Neural crest cell (in vitro differentiated cells): ENCODE data around the gene EMC9. TPM values are rescaled to one million over a fixed set of nuclear protein-coding genes. Genes with fewer than 3 reads are reported as not detected.

Source experiments
- DNase-seq: peaks from one replicate; pipeline ENCODE4 v3.0.0; 2021; ENCODE audit warnings: low read depth, mixed read lengths, low spot score
- H3K27ac Mint-ChIP-seq: one replicate; pipeline ENCODE4 v1.8.0; 2021; ENCODE audit warnings: mild to moderate bottlenecking, mixed read lengths; ENCODE audit not compliant: unreplicated experiment
- H3K27me3 Mint-ChIP-seq: 2 replicates; pipeline ENCODE4 v1.8.0; 2021; ENCODE audit warnings: low read depth, mild to moderate bottlenecking, mixed read lengths
- H3K36me3 Mint-ChIP-seq: 2 replicates; pipeline ENCODE4 v1.8.0; 2021; ENCODE audit warnings: low read depth, mild to moderate bottlenecking, mixed read lengths
- H3K4me1 Mint-ChIP-seq: 2 replicates; pipeline ENCODE4 v1.8.0; 2021; ENCODE audit warnings: mixed read lengths
- H3K4me3 Mint-ChIP-seq: one replicate; pipeline ENCODE4 v1.8.0; 2021; ENCODE audit warnings: mild to moderate bottlenecking, mixed read lengths
- H3K9me3 Mint-ChIP-seq: 2 replicates; pipeline ENCODE4 v1.8.0; 2021; ENCODE audit warnings: mixed read lengths
- CTCF ChIP-seq: fragments of 200-600 bp; sonication (generic); conservative IDR thresholded peaks from 2 replicates; pipeline ENCODE4 v1.5.0; 2021; ENCODE audit warnings: antibody characterized with exemption, mild to moderate bottlenecking
- total RNA-seq: library from RNA; stranded (reverse); gene quantifications from 2 replicates; pipeline ENCODE4 v1.2.1, GENCODE V29; 2021

Gene EMC9
- total RNA-seq, 1 donor from 2014 or later = 28.3 TPM

- Mint-ChIP-seq H3K9me3 (no peaks in the 10 kb centered on the region), H3K4me3 (no peak overlapping the region), H3K27ac (peak overlapping the region; percentile 43), H3K4me1 (peaks cover 13% of the 10 kb centered on the region), H3K36me3 (peaks cover 10% of the 10 kb centered on the region), H3K27me3 (no peaks in the 10 kb centered on the region)
- no peak for DNase-seq
- no peak for TF ChIP-seq CTCF
These were observed 15.9 kb upstream of the EMC9 start for GRCh38 chr14:24157331-24157730.

- H3K27ac Mint-ChIP-seq = no peak overlapping the region
- peaks cover 11% of the 10 kb centered on the region for H3K4me1 Mint-ChIP-seq
- no peaks in the 10 kb centered on the region for H3K9me3 Mint-ChIP-seq
- no peak for DNase-seq
- H3K27me3 Mint-ChIP-seq = no peaks in the 10 kb centered on the region
- H3K36me3 Mint-ChIP-seq = peaks cover 10% of the 10 kb centered on the region
- H3K4me3 Mint-ChIP-seq = no peak overlapping the region
- TF ChIP-seq CTCF = no peak
These were observed 15.4 kb upstream of the EMC9 start for GRCh38 chr14:24156840-24157239.

- no peak for DNase-seq
- Mint-ChIP-seq H3K27ac (no peak overlapping the region), H3K36me3 (peaks cover 10% of the 10 kb centered on the region), H3K4me1 (no peaks in the 10 kb centered on the region), H3K27me3 (no peaks in the 10 kb centered on the region), H3K9me3 (no peaks in the 10 kb centered on the region), H3K4me3 (no peak overlapping the region)
- no peak for TF ChIP-seq CTCF
These were observed 13.7 kb upstream of the EMC9 start for GRCh38 chr14:24155100-24155499.

- peaks cover 6% of the 10 kb centered on the region for H3K36me3 Mint-ChIP-seq
- DNase-seq = no peak
- peak overlapping the region; percentile 50 for H3K4me3 Mint-ChIP-seq
- H3K27ac Mint-ChIP-seq = no peak overlapping the region
- no peaks in the 10 kb centered on the region for H3K27me3 Mint-ChIP-seq
- TF ChIP-seq CTCF = no peak
- peaks cover 13% of the 10 kb centered on the region for H3K4me1 Mint-ChIP-seq
- H3K9me3 Mint-ChIP-seq = no peaks in the 10 kb centered on the region
These were observed 10.2 kb upstream of the EMC9 start for GRCh38 chr14:24151404-24152080.

- TF ChIP-seq CTCF = no peak
- DNase-seq = no peak
- H3K9me3 Mint-ChIP-seq = no peaks in the 10 kb centered on the region
- peak overlapping the region; percentile 76 for H3K4me3 Mint-ChIP-seq
- peaks cover 6% of the 10 kb centered on the region for H3K36me3 Mint-ChIP-seq
- H3K27me3 Mint-ChIP-seq = no peaks in the 10 kb centered on the region
- peaks cover 17% of the 10 kb centered on the region for H3K4me1 Mint-ChIP-seq
- H3K27ac Mint-ChIP-seq = no peak overlapping the region
These were observed 9.6 kb upstream of the EMC9 start for GRCh38 chr14:24150993-24151392.
